GM23338 (cell line): ENCODE measurements around the gene JKAMP.

ENCODE experiments used
- CREB1 ChIP-seq: fragments of 250-450 bp; sonication (Bioruptor Pico); IDR thresholded peaks from 2 replicates; pipeline ENCODE4 v1.5.0; 2020; ENCODE audit warnings: low read depth, mild to moderate bottlenecking, moderate library complexity
- ETS1 ChIP-seq: IDR thresholded peaks from 2 replicates; pipeline ENCODE4 v1.6.1; 2016; ENCODE audit warnings: antibody characterized with exemption
- EZH2 ChIP-seq: fragments of 200-600 bp; sonication (generic); IDR thresholded peaks from one replicate; pipeline ENCODE4 v1.8.0; 2017; ENCODE audit warnings: antibody characterized with exemption, mild to moderate bottlenecking, low read depth; ENCODE audit not compliant: unreplicated experiment
- EZH2phosphoT487 ChIP-seq: fragments of 200-600 bp; sonication (generic); IDR thresholded peaks from one replicate; pipeline ENCODE4 v1.8.1; 2018; ENCODE audit warnings: antibody characterized with exemption; ENCODE audit not compliant: unreplicated experiment
- JUNB ChIP-seq: IDR thresholded peaks from one replicate; pipeline ENCODE4 v1.6.1; 2016; ENCODE audit warnings: antibody characterized with exemption; ENCODE audit not compliant: unreplicated experiment
- NANOG ChIP-seq: IDR thresholded peaks from 2 replicates; pipeline ENCODE4 v1.6.1; 2016; ENCODE audit warnings: antibody characterized with exemption, borderline replicate concordance
- POLR2AphosphoS5 ChIP-seq: IDR thresholded peaks from 2 replicates; pipeline ENCODE4 v1.6.1; 2016; ENCODE audit warnings: antibody characterized with exemption, low read depth
- REST ChIP-seq: IDR thresholded peaks from one replicate; pipeline ENCODE4 v1.6.1; 2018; ENCODE audit warnings: antibody characterized with exemption; ENCODE audit not compliant: unreplicated experiment
- STAT1 ChIP-seq: IDR thresholded peaks from one replicate; pipeline ENCODE4 v1.6.1; 2016; ENCODE audit warnings: antibody characterized with exemption; ENCODE audit not compliant: unreplicated experiment
- ZNF114 ChIP-seq: fragments of 250-450 bp; sonication (Bioruptor Pico); IDR thresholded peaks from 2 replicates; pipeline ENCODE4 v1.5.0; 2020; ENCODE audit warnings: mild to moderate bottlenecking, moderate library complexity
- ZNF331 ChIP-seq: fragments of 250-450 bp; sonication (Bioruptor Pico); IDR thresholded peaks from 2 replicates; pipeline ENCODE4 v1.5.0; 2020; ENCODE audit warnings: low read depth, mild to moderate bottlenecking, moderate library complexity
- TF ChIP-seq, protein P1 (sequence below), 2 experiments: fragments of 200-600 bp in 1 of 2; sonication (generic) in 1 of 2; conservative IDR thresholded peaks; 2 replicates each; pipeline versions ENCODE4 v1.5.1 to v1.6.1; 2016 to 2017; ENCODE audit warnings: antibody characterized with exemption in 2 of 2, low read depth in 2 of 2, mild to moderate bottlenecking in 2 of 2, moderate library complexity in 1 of 2

GRCh38 chr14:59450716-59451115, 33.6 kb upstream of the JKAMP start:
- TF ChIP-seq EZH2phosphoT487 (no peak), EZH2 (no peak), POLR2AphosphoS5 (no peak), CREB1 (CRISPR knock-in tag) (no peak), JUNB (no peak), REST (no peak), ETS1 (no peak), NANOG (no peak), ZNF114 (CRISPR knock-in tag) (no peak), STAT1 (no peak), ZNF331 (CRISPR knock-in tag) (no peak)
- TF ChIP-seq, protein P1, sequence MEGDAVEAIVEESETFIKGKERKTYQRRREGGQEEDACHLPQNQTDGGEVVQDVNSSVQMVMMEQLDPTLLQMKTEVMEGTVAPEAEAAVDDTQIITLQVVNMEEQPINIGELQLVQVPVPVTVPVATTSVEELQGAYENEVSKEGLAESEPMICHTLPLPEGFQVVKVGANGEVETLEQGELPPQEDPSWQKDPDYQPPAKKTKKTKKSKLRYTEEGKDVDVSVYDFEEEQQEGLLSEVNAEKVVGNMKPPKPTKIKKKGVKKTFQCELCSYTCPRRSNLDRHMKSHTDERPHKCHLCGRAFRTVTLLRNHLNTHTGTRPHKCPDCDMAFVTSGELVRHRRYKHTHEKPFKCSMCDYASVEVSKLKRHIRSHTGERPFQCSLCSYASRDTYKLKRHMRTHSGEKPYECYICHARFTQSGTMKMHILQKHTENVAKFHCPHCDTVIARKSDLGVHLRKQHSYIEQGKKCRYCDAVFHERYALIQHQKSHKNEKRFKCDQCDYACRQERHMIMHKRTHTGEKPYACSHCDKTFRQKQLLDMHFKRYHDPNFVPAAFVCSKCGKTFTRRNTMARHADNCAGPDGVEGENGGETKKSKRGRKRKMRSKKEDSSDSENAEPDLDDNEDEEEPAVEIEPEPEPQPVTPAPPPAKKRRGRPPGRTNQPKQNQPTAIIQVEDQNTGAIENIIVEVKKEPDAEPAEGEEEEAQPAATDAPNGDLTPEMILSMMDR (conservative IDR thresholded peaks at IDR 0.05; ENCODE audit: low read depth in 2 of 2): no peak
